HG03432 (cell line): Measurements from ENCODE around the gene BMP7.
"Not testable (repeated sequence)": the region's sequence is repeated elsewhere in the genome, so short reads cannot be mapped to it uniquely, and the experiment has no call there.

Source experiments
- ATAC-seq: cut with Tn5 transposase; IDR thresholded peaks from one replicate; pipeline ENCODE4 v1.9.1; 2021; ENCODE audit warnings: mild to moderate bottlenecking, moderate library complexity; ENCODE audit not compliant: unreplicated experiment

The BMP7 gene

GRCh38 chr20:57268399-57269076, 2.1 kb upstream of the BMP7 start:
- no peak for ATAC-seq

GRCh38 chr20:57267158-57267821, 849 bp upstream of the BMP7 start:
- no peak for ATAC-seq

- no peak for ATAC-seq
Measured at GRCh38 chr20:57265997-57266290, 497 bp downstream of the BMP7 start.

GRCh38 chr20:57265336-57265996, 975 bp downstream of the BMP7 start:
- no peak for ATAC-seq

GRCh38 chr20:57264908-57265335, 1.5 kb downstream of the BMP7 start:
- not testable (repeated sequence) for ATAC-seq

GRCh38 chr20:57263801-57264792, 2.3 kb downstream of the BMP7 start:
- no peak for ATAC-seq

- no peak for ATAC-seq
Measured at GRCh38 chr20:57262784-57263609, 3.4 kb downstream of the BMP7 start.

- ATAC-seq, result no peak
Measured at GRCh38 chr20:57262301-57262700, 4.1 kb downstream of the BMP7 start.

- ATAC-seq, result no peak
Measured at GRCh38 chr20:57261457-57262251, 4.8 kb downstream of the BMP7 start.

GRCh38 chr20:57260934-57261333, 5.5 kb downstream of the BMP7 start:
- no peak for ATAC-seq

- ATAC-seq, result no peak
Measured at GRCh38 chr20:57259938-57260921, 6.2 kb downstream of the BMP7 start.

GRCh38 chr20:57259121-57259937, 7.1 kb downstream of the BMP7 start:
- no peak for ATAC-seq

- ATAC-seq, result no peak
Measured at GRCh38 chr20:57257701-57258453, 8.6 kb downstream of the BMP7 start.

- ATAC-seq, result no peak
Measured at GRCh38 chr20:57256908-57257307, 9.5 kb downstream of the BMP7 start.

- ATAC-seq, result no peak
Measured at GRCh38 chr20:57256205-57256604, 10.2 kb downstream of the BMP7 start.

GRCh38 chr20:57255183-57255582, 11.3 kb downstream of the BMP7 start:
- no peak for ATAC-seq
